Thoracic aorta (tissue), 2 donors: ENCODE data around the gene CSNK2A3. TPM values are rescaled to one million over a fixed set of nuclear protein-coding genes. Genes with fewer than 3 reads are reported as not detected.

Experiments
- ATAC-seq: fragments of 150-250 bp; one replicate; pipeline ENCODE4 v1.8.0; 2017; ENCODE audit warnings: low read depth; ENCODE audit not compliant: insufficient number of reproducible peaks, low FRiP score
- DNase-seq: peaks from one replicate; pipeline ENCODE4 v3.0.0-alpha.2; 2020; ENCODE audit warnings: low spot score
- H3K27ac ChIP-seq, 2 donors: fragments of 200-600 bp; sonication (generic); 1 replicate in 1 of 2; 2 replicates in 1 of 2; pipeline ENCODE4 v1.5.1; 2016; ENCODE audit warnings: mild to moderate bottlenecking in 2 of 2, moderate library complexity in 2 of 2
- H3K27me3 ChIP-seq: fragments of 200-600 bp; sonication (generic); replicated peaks from 2 replicates; pipeline ENCODE4 v1.6.0; 2016; ENCODE audit warnings: mild to moderate bottlenecking; ENCODE audit not compliant: insufficient read depth
- H3K36me3 ChIP-seq: fragments of 200-600 bp; sonication (generic); one replicate; pipeline ENCODE4 v1.5.1; 2016
- H3K4me1 ChIP-seq, 2 donors: fragments of 200-600 bp; sonication (generic); 1 replicate in 1 of 2; 2 replicates in 1 of 2; pipeline versions ENCODE4 v1.5.1 to v1.6.0; 2016; ENCODE audit warnings: low read depth in 2 of 2, mild to moderate bottlenecking in 1 of 2; ENCODE audit not compliant: control insufficient read depth in 1 of 2
- H3K4me3 ChIP-seq: fragments of 200-600 bp; sonication (generic); 2 replicates; pipeline ENCODE4 v1.5.1; 2016; ENCODE audit warnings: mild to moderate bottlenecking
- H3K9me3 ChIP-seq: fragments of 200-600 bp; sonication (generic); 2 replicates; pipeline ENCODE4 v1.5.1; 2016
- total RNA-seq, 2 donors: library from RNA; depleted of rRNA; stranded (reverse); fragments of >200 nt; gene quantifications; one replicate each; pipeline versions ENCODE4 v1.1.0 to v1.2.3, GENCODE V29; 2016
- TF ChIP-seq, protein P1 (sequence below): fragments of 200-600 bp; sonication (generic); IDR thresholded peaks from one replicate; pipeline ENCODE4 v1.5.1; 2019; ENCODE audit warnings: antibody characterized with exemption

Gene CSNK2A3
- total RNA-seq, 2 donors from 2014 or later: 1.1 TPM

DNA sequence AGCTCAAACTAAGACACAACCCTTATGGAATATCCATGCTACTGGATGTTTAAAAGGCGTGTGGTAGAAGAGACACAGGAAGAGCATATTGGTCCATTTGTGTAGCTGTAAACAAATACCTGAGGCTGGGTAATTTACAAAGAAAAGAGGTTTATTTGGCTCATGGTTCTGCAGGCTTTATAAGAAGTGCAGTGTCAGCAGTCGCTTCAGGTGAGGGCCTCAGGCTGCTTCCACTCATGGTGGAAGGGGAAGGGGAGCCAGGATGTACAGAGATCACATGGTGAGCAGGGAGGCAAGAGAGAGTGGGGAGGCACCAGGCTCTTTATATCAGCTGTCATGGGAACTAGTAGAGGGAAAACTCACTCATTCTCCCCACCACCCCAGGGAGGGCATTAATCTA, 31.8 kb upstream of the CSNK2A3 start:
- no peaks in the 10 kb centered on the region for H3K4me1 ChIP-seq

DNA sequence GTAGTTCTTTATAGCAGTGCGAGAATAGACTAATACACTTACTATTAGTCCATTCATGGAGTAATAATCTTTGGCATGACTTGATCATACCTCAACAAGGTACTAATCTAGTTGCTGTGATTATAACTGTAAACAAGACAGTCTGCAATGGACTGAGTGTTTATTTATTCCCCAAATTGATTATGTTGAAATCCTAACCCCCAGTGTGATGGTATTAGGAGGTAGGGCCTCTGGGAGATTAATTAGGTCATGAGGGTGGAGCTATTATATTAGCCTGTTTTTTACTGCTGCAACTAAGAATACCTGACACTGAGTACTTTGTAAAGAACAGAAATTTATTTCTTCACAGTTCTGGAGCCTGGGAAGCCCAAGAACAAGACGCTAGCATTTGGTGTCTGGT, 30.9 kb upstream of the CSNK2A3 start:
- H3K9me3 ChIP-seq: no peaks in the 10 kb centered on the region
- DNase-seq: no peak
- no peaks in the 10 kb centered on the region for H3K4me1 ChIP-seq
- H3K36me3 ChIP-seq: no peaks in the 10 kb centered on the region
- no peak overlapping the region for H3K27ac ChIP-seq
- H3K4me3 ChIP-seq: no peak overlapping the region
- ATAC-seq: no peak
- TF ChIP-seq, protein P1, sequence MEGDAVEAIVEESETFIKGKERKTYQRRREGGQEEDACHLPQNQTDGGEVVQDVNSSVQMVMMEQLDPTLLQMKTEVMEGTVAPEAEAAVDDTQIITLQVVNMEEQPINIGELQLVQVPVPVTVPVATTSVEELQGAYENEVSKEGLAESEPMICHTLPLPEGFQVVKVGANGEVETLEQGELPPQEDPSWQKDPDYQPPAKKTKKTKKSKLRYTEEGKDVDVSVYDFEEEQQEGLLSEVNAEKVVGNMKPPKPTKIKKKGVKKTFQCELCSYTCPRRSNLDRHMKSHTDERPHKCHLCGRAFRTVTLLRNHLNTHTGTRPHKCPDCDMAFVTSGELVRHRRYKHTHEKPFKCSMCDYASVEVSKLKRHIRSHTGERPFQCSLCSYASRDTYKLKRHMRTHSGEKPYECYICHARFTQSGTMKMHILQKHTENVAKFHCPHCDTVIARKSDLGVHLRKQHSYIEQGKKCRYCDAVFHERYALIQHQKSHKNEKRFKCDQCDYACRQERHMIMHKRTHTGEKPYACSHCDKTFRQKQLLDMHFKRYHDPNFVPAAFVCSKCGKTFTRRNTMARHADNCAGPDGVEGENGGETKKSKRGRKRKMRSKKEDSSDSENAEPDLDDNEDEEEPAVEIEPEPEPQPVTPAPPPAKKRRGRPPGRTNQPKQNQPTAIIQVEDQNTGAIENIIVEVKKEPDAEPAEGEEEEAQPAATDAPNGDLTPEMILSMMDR: no peak
- no peaks in the 10 kb centered on the region for H3K27me3 ChIP-seq

More for the DNA sequence above, 31.8 kb upstream of the CSNK2A3 start:
- Histone ChIP-seq H3K9me3 (no peaks in the 10 kb centered on the region), H3K4me3 (no peak overlapping the region), H3K27ac (no peak overlapping the region), H3K36me3 (no peaks in the 10 kb centered on the region), H3K27me3 (no peaks in the 10 kb centered on the region)
- TF ChIP-seq, protein P1: no peak
- ATAC-seq: no peak
- DNase-seq: no peak

DNA sequence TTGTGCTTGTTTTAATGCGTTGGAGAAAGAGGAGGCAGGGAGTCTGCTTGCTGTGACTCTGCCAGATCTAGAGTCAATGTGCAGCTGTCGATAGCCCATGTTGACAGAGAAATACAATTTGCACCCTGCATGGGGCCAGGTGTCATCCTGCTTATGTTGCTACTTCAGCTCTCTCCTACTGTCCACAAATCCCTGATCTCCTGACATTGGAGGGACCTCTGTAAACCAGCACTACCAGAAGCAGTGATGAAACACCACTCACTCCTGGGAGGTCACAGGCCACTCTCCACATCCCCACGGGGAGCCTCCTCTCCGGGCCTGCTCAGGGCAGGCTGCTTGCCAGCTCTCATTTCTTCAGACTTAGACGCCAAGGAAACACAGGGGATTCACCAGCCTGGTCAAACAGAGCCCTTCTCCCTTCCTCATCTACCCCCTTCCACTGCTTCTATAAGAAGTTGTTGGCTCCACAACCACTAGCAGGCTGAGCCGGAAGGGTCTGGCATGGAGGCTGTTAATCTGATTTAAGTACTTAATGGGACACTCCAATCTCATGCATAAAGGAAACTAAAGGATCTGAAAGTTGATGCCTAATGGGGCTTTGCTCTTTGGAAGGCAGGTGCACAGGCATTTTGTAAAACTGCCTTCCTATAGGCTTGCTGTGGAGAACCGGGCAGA, 29.9 kb upstream of the CSNK2A3 start:
- no peaks in the 10 kb centered on the region for H3K36me3 ChIP-seq
- TF ChIP-seq, protein P1: no peak
- no peak for DNase-seq
- H3K9me3 ChIP-seq: no peaks in the 10 kb centered on the region
- no peak for ATAC-seq
- H3K27ac ChIP-seq: no peak overlapping the region
- no peaks in the 10 kb centered on the region for H3K27me3 ChIP-seq
- no peak overlapping the region for H3K4me3 ChIP-seq
- H3K4me1 ChIP-seq: no peaks in the 10 kb centered on the region

DNA sequence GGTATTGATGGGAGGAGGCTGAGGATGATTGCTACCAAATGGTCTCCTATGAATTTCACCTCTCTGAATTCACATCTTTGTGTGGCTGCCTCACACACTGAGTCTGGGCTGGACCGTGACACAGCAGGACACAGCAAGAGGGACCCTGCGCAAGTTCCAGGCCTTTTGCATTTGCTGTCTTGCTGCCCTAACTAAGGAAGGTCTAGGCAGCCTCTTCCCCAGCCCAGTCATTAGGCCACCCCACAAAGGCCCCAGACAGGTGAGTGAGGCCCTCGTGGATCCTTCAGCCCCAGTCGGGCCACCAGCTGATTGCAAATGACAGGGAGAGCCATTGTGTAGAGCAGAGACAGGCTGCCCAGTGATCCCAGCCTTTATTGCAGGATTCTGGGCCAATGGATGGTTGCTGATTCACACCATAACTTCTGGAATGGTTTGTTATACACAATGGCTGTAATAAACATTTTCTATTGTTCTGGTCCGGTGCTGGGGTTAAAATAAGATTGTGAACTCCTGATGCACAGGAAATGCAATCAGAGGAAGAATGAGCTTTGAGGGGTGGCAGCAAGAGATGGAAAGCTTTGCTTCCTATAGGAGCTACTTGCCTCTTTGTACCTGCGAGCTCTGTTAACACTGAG, 28.5 kb upstream of the CSNK2A3 start:
- ATAC-seq (no peak), DNase-seq (no peak)
- Histone ChIP-seq H3K9me3 (no peaks in the 10 kb centered on the region), H3K27me3 (no peaks in the 10 kb centered on the region), H3K4me3 (no peak overlapping the region), H3K36me3 (no peaks in the 10 kb centered on the region), H3K4me1 (no peaks in the 10 kb centered on the region), H3K27ac (no peak overlapping the region)
- TF ChIP-seq, protein P1: no peak

DNA sequence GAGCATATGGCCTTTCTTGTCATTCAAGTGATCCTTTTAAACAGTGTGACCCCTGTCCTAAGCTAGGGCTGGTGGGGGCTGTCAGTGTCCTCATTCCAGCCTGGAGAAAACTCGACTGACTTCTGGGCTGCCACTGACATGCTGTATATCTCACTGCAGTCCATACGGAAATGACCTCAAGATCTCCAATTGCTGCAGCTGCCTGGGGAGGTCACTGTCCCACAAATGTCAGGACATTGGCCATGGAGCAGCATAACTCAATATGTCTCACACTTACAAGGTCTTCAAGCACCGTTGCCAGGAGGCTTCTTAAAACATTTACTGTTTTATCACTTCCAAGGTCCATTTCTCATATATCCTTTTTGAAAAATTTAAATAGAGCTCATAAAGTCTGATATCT, 27.8 kb upstream of the CSNK2A3 start:
- ATAC-seq: no peak

More for the DNA sequence above, 27.8 kb upstream of the CSNK2A3 start:
- H3K4me3 ChIP-seq: no peak overlapping the region
- no peaks in the 10 kb centered on the region for H3K27me3 ChIP-seq
- no peaks in the 10 kb centered on the region for H3K36me3 ChIP-seq
- TF ChIP-seq, protein P1: no peak
- no peaks in the 10 kb centered on the region for H3K4me1 ChIP-seq
- H3K9me3 ChIP-seq: no peaks in the 10 kb centered on the region
- DNase-seq: no peak
- H3K27ac ChIP-seq: no peak overlapping the region
